Activated naive CD4-positive, alpha-beta T cell (primary cell): ENCODE results near the gene YTHDC2.

ENCODE experiments used
- DNase-seq, 4 experiments: peaks; one replicate each; lab custom pipeline; 2025; lab: John Stamatoyannopoulos, UW

YTHDC2 gene

DNA sequence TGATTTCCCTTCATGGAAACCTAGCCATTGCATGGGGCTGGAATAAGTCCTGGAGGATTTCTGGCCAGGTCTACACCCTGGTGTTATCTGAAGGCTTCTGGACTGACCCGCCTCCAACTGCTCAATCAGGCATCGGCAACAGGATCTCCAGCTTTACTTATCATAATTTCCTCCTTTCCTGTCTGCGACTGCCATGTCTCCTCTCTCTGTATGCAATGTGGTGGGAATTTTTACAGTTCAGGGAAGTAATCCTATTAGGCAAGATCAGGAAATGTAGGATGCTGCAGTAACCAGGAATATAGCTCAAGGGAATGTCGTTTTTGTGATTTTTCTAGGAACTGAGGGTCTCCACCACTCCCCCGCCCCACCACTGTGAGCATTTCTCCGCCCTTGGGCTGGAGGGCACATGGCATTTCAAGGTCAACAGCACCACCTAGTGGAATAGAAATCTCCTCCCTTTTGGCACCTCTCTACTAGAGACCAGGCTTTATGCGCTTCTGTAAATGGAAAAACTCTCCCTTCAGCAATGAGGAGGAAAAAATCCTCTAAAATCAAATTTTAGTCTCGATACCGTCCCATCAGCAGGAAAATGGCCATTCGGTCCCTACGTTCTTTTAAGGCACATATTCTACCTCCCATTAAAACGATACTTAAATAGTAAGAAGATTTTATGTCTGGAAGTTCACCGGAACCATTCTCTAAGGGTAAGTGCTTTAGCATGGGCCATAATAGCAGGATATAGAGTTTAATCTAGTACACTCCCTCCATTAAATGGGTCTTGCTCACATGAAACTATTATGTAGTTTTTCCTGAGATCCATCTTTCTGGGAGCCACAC is 93.0 kb downstream of the YTHDC2 start:
- peak in 1 of 4 experiments; percentile 0 for DNase-seq

GRCh38 chr5:113607361-113607760 is 93.9 kb downstream of the YTHDC2 start:
- no peak for DNase-seq

- no peak for DNase-seq
These were observed 94.7 kb downstream of the YTHDC2 start for GRCh38 chr5:113608113-113608596.

DNA sequence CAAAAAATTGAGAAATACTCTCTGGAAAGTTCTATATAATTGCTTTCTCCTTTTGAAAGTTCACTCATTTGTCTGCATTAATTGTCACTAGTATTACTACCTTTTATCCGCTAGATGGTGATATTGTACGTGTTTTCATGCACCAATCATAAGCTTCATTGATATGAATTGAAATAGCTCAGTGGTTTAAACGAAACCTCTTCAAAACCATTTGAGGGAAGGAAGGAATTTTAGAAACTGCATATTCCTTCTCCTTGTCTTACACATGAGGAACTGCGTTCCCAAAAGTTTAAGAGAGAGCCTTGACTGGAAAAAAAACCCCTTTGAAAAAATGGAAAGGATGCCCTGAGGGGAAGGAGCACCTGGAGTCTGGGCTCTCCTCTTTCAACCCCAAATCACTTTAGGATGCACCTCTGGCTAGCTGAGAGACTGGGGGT is 98.6 kb downstream of the YTHDC2 start:
- DNase-seq = no peak

GRCh38 chr5:113614191-113614590 is 100.7 kb downstream of the YTHDC2 start:
- DNase-seq = no peak

DNA sequence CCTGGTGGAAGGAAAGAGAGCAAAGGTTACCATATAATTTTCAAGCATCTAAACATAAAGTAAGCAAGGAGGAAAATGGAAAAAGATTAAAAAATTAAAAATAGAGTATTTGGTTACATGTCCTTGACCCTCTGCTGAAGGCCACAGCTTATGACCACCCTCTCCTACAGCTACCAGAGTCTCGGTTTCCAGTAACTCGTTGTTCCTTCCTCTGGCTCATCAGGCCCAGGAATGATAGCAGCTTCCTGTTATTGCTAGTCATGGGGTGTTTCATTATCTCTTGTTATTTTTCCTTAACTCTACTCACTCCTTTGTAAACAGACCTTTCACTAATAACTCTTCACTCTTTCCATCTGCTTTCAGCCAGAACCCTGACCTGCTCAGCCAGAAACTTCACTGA is 102.2 kb downstream of the YTHDC2 start:
- DNase-seq = no peak

DNA sequence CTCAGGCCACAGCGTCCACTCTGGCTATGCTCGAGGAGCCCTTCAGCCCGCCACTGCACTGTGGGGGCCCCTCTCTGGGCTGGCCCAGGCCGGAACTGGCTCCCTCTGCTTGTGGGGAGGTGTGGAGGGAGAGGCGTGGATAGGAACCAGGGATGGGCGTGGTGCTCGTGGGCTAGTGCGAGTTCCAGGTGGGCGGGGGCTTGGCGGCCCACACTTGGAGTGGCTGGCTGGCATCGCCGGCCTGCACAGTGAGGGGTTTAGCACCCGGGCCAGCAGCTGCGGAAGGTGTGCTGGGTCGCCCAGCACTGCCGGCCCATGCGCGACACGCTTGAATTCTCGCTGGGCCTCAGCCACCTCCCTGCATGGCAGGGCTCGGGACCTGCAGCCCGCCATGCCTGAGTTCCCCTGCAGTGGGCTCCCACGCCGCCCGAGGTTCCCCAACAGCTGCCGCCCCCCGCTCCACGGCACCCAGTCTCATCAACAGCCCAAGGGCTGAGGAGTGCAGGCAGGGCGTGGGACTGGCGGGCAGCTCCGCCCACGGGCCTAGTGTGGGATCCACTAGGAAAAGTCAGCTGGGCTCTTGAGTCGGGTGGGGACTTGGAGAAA is 103.8 kb downstream of the YTHDC2 start:
- no peak for DNase-seq

- DNase-seq = no peak
These were observed 119.5 kb downstream of the YTHDC2 start for GRCh38 chr5:113632996-113633395.

GRCh38 chr5:113634957-113635356 is 121.5 kb downstream of the YTHDC2 start:
- DNase-seq = no peak

GRCh38 chr5:113641715-113642114 is 128.2 kb downstream of the YTHDC2 start:
- DNase-seq = no peak
